NCI-H2227 (cell line): ENCODE measurements around the gene ZNF17.

Experiments
- DNase-seq: peaks from one replicate; lab custom pipeline; 2025; ENCODE audit not compliant: unreplicated experiment; lab: John Stamatoyannopoulos, UW

ZNF17 gene

DNA sequence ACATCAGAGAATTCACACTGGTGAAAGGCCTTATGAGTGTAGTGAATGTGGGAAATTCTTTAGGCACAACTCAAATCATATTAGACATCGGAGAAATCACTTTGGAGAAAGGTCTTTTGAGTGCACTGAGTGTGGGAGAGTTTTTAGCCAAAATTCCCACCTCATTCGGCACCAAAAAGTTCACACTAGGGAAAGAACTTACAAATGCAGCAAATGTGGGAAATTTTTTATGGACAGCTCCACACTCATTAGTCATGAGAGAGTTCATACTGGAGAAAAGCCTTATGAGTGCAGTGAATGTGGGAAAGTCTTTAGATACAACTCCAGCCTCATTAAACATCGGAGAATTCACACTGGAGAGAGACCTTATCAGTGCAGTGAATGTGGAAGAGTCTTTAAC, 10.1 kb downstream of the ZNF17 start:
- DNase-seq = no peak

DNA sequence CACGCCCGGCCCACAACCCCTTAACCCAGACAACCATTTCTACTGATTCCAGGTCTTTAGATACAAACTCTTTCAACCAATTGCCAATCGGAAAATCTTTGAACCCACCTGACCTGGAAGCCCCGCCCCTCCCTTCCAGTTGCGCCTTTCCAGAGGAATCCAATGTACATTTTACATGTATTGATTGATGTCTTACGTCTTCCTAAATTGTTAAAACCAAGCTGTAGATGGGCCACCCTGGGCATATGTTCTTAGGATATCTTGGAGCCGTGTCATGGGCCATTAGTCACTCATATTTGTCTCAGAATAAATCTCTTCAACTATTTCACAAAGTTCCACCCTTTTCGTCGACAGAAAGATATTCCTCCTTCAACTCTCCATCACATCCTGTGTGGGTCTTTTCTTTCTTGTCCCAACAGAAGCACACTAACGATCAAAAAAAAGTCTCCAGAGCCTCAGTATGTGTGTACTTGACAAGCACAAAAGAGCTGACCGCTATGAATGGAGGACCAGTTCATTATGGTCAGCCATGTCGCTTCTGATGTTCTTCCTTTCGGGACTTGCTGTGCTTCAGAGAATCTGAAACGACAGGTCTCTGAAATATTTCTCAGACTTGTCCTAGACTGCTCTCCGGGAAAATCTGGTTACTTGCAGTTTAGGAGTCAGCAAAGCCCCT, 23.6 kb downstream of the ZNF17 start:
- DNase-seq = peak; percentile 40

DNA sequence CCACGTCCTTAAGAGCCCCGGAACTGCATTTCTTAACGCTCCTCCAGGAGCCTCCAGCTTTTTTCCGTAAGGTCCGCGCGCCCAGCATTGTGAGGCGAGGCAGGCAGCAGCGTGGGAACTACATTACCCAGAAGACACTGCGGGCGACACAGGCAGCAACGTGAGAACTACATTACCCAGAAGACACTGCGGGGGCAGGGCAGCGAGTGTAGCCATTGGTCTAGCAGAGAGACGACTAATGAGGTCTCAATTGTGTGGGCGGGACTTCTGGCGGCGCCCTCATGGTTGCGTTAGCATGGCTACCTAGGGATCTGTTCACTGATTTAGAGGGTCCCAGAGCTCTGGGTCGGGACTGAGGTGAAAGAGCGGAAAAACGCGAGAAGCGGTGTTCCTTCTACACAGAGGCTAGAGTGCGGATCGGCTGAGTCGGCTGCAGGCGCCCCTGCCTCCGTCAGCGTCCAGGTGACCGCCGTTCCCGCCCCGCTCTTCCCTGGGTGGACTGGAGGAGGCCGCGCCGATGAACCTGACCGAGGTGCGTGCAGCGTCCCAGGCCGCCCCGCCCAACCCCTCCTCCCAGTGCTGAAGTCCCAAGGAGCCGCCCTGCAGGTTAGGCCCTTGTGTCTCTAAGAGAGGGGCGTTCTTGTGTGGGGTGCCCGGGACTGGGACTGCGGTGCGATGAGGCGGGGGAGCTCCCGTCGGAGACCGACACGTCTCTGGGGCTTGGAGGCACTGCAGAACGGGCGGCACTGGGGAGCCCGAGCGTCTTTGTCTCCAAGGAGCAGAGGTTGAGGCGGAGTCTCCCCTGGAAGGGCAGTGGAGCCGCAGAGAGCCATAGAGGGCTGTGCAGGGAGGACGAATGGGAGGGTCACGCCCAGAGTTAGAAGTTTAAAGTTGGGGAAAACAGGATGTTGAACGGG, 24.4 kb downstream of the ZNF17 start, which contains the start of gene ZNF749:
ZNF749 (plus strand) TSS at position 264 of the 917 bp plus-strand sequence; CDS start at position 518, 254 bp downstream.
- DNase-seq = peak; percentile 100

DNA sequence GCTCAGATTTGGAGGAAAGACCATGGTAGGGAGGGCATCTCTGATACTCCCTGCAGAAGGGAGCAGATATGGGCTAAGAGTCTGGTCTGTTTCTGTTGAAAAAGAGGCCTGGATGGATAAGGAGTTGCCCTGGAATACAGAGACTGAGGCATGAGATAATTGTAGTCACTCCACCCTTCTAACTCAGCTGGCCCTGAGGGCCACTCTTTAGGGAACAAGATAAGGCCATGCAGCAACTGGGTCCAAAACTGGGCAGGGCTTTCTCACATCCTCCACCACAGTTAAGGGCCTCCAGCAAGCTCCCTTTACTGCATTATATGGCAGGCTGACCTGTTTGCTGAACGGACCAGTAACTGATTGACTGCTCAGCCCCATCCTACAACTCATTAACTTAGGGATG, 25.5 kb downstream of the ZNF17 start:
- no peak for DNase-seq

DNA sequence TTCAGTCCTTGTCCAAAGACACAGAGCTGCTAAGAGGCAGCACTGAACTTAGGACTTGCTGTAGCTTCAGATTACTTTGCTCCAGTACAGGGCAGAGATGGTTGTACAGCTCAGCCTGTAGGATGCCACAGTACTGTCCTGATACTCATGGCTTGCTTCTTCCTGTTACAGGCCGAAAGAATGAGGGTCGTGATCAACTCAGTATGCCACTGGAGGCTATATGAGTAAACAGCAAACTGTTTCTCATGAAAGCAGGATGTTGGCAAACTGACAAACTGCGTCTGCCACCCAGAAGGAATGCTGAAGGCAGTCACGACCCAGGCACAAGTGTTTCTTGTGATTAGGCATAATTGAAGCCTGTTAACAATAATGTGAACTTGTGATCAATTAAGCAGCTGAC, 27.0 kb downstream of the ZNF17 start:
- DNase-seq = no peak

DNA sequence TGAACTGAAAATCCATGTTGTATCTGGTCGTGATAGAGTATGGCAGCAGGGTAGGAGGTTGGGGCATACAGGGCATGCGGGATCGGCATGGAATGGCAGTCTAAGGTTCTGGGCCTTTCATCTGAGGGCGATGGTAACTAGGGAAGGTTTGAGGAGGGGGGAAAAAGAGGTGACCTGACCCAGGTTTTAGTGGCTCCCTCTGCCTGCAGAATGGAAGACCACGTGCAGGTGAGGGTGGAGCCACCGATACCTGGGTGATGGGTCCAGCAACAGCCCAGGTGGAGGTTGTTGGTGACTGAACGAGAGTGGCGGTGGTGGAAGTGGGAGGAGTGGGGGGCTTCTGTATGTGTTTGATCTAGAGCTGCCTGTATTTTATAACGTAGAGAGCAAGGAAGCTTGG, 28.0 kb downstream of the ZNF17 start:
- DNase-seq = no peak

DNA sequence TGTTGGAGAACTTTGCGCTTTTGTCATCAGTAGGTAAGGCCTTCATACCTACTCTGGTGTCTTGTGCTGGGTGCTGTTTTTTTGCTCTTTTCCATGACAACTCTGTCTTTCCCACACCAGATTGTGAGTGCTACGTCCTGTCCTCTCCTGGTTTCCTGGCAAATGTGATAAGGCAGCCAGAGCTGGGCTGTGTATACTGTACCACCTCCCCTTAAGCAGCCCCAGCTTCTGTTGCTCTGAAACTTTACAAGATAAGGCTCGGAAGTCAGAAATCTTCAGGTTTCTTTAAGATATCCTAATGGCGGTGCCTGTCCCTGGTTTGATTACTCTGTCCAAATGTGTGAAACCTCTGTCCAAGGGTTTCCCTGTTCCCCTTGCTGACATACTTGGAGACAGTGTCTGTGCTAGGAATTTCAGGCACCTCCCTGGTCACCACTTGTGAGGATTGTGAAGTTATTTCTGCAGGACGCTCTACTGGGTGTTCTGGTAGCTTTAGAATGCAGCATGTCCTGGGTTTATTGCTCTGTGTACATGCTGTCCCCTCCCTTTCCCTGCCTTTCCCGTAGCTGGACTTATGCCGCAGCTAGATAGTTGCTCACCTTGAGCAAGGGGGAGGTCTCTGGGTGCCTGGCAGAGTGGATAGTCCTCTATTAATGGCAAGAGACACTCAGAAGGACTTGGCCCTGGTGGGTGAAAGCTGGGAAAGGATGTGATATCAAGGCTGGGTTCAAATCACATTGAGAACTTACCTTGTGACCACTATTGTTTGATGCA, 31.2 kb downstream of the ZNF17 start:
- DNase-seq = no peak

DNA sequence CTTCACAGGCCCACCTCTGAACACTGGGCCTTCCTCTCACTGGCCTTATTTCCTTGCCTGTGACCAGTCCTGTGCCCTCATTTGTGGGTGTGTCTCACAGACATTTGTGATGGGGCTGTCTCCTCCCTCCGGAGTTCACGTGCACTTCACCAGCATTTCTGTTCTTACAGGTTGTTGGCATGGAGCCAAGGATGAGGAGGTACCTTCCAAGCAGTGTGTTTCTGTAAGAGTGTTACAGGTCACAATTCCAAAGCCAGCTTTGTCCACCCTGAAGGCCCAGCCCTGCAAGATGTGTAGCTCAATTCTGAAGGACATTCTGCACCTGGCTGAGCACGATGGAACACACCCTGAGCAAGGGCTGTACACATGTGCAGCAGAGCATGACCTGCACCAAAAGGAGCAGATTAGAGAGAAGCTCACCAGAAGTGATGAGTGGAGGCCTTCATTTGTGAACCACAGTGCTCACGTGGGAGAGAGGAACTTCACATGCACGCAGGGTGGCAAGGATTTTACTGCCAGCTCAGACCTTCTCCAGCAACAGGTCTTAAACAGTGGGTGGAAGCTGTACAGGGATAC, 32.2 kb downstream of the ZNF17 start:
- DNase-seq = no peak

DNA sequence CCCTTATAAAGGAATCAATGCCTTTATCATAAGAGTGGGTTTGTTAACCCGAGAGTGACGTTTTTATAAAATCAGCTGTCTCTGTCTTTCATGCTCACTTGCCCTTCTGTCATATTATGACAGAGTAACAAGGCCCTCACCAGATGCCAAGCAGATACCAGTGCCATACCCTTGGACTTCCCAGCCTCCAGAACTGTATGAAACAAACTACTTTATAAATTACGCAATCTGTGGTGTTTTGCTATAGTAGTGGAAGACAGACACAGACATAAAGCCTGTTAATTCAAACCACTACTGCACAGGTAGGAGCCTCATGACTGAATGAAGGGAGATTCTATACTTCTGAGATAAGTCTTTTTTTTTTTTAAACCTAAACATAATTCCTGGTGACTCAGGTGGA, 41.3 kb downstream of the ZNF17 start:
- DNase-seq = no peak

DNA sequence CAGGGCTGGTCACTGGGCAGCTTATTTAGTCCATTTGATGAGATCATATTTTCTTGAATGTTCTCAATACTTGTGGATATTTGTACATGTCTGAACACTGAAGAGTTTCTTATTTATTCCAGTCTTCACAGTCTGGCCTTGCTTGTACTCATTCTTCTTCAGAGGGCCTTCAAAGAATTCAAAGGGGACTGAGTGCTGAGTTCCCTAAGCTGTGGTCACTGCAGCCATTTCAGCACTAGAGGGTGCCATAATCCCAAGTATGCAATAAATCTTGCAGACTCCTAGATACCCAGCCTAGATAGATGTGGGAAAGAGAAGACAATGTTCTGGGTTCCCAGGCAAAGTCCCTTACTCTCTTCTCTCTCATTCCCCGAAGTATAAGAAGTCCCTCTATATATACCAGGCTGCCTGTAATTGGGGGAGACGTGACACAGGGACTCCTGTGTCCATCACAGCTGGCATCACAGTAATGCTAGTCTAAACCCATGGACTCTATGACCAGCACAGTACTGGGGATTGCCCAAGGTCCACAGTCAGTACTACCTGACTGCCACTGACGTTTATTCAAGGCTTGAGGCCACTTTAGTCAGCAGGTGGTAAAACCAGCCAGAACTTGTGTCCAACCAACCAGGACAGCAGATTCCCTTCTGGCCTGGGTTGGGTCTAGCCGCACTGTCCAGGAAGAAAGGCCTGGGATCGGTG, 54.9 kb downstream of the ZNF17 start:
- no peak for DNase-seq

DNA sequence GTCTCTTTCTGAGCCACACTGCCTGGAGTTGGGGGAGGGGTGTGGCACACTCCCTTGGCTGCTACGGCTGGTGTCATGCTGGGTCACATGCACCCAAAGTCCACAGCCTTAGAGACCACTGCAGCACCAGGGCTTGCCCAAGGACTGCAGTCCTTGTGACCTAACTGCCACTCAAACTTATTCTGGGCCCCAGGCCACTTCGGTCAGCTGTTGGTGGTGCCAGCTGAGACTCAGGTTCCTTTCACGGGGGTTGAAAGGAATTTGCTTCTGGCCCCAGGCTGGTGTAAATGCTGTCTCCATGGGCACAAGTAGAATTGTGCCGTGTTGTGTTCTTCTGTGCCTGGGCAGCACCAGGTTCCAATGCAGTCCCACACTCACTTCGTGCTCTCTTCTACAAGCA, 55.5 kb downstream of the ZNF17 start:
- DNase-seq = no peak
